Activated CD4-positive, alpha-beta T cell treated with anti-CD3 and anti-CD28 coated beads, Interleukin-2, amount 10 ng/mL, durations not matched to agents 24 days and 14 days (primary cell): ENCODE measurements around the gene ZNF672. TPM values are rescaled to one million over a fixed set of nuclear protein-coding genes. Genes with fewer than 3 reads are reported as not detected.

Experiments
- DNase-seq: peaks from one replicate; pipeline ENCODE4 v3.0.0; 2022
- H3K27ac Mint-ChIP-seq: one replicate; pipeline ENCODE4 v1.8.0; 2022; ENCODE audit warnings: mild to moderate bottlenecking, mixed read lengths
- H3K27me3 Mint-ChIP-seq: one replicate; pipeline ENCODE4 v1.8.0; 2022; ENCODE audit warnings: mixed read lengths
- H3K36me3 Mint-ChIP-seq: one replicate; pipeline ENCODE4 v1.8.0; 2022; ENCODE audit warnings: low read depth, mild to moderate bottlenecking, mixed read lengths
- H3K4me1 Mint-ChIP-seq: one replicate; pipeline ENCODE4 v1.8.0; 2021; ENCODE audit warnings: mixed read lengths
- H3K4me3 Mint-ChIP-seq: one replicate; pipeline ENCODE4 v1.8.0; 2022; ENCODE audit warnings: mild to moderate bottlenecking, moderate library complexity, mixed read lengths
- H3K9me3 Mint-ChIP-seq: one replicate; pipeline ENCODE4 v1.8.0; 2021; ENCODE audit warnings: mixed read lengths
- intact Hi-C: fragments of 100-400 bp; cut with micrococcal nuclease; formaldehyde crosslinking; loops from one replicate; pipeline ENCODE4 v1.15.1; 2023
- total RNA-seq: library from RNA; stranded (reverse); gene quantifications from 2 replicates; pipeline ENCODE4 v1.2.3, GENCODE V29; 2022

The ZNF672 gene
- total RNA-seq, 1 donor from 2014 or later = 48.8 TPM

DNA sequence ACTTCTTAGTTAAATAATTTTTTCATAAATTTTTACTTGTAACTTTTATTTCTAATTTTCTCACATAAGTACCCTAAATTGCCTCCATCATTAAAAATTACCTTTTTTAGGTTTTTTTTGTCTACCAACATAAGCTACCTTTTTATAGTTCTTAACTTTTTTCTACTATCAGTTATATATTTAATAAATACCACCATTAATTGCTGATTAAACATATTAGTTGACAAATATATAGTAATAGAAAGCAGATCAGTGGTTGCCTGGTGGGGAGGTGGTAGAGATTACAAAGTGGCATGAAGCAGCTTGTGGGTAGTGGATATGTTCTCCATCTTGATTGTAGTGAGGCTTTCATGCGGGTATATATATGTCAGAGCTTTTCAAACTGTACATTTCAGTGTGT, 6.2 kb upstream of the ZNF672 start:
- intact Hi-C loops = no loop called here
- Mint-ChIP-seq H3K4me1 (peaks cover 8% of the 10 kb centered on the region), H3K4me3 (no peak overlapping the region), H3K9me3 (peaks cover under 1% of the 10 kb centered on the region), H3K27ac (no peak overlapping the region), H3K27me3 (peaks cover 10% of the 10 kb centered on the region), H3K36me3 (no peaks in the 10 kb centered on the region)
- no peak for DNase-seq

DNA sequence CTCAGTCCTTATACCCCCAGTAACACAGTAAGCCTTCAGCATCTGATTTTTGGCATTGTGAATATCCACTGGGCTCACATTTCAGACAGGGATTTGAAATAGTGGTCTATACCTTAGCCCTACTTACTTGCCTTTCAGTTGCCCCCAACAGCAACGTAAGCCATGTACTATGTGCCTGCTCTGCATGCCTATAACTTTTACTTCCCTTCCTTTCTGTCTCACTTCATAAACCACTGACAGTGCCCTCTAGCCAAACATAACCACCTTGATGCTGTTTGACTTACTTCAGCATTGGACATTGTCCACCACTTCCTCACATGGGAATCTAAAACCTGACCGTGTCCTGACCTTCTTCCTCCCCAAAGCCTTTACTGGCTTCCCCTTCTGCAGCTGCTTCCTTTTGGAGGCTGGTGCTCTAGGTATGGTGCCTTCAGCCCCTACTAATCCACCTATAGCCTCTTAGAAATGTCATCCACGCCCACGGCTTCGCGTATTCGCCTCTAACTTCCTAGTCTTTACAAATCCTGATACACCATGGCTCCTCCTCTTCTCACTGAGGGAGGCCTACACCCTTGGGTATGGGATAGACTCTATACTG, 3.6 kb upstream of the ZNF672 start:
- H3K27me3 Mint-ChIP-seq = peaks cover 7% of the 10 kb centered on the region
- intact Hi-C loops = no loop called here
- H3K9me3 Mint-ChIP-seq = no peaks in the 10 kb centered on the region
- H3K36me3 Mint-ChIP-seq = peaks cover 2% of the 10 kb centered on the region
- H3K27ac Mint-ChIP-seq = no peak overlapping the region
- H3K4me1 Mint-ChIP-seq = peaks cover 7% of the 10 kb centered on the region
- no peak overlapping the region for H3K4me3 Mint-ChIP-seq
- DNase-seq = no peak

DNA sequence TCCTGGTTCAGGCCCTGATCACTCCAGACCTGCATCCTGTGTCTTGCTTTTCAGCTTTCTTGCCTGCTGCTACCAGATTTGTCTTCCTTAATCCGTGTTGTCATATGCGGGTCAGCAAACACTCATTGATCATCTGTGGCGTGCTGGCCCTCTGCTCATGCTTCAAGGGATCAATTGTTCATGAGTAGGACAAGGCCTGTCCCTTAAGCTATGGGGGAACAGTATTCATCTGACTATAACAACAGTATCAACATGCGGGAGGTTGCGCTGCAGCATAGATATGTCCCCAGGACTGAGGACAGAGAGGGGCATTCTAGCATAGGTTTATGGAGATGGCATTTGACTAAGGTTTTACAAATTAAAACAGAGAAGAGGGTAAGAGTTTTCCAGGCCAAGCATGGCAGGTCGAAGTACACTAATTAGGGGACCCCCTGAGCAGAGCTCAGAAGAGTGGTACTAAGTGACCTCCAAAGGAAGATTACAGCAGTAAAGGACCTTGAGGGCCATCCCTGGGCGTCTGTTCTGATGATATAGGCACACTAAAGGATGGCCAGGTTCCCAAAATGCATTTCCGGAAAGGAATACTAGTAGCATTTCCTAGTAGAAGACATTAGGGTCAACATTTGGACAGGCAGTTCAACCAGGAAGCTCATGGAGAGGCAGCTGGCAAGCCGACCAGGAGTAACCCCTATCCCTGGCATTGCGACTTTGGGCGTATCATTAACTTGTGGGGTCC, 811 bp upstream of the ZNF672 start:
- Mint-ChIP-seq H3K27me3 (peaks cover 2% of the 10 kb centered on the region), H3K4me1 (peaks cover 25% of the 10 kb centered on the region), H3K9me3 (no peaks in the 10 kb centered on the region), H3K36me3 (peaks cover 2% of the 10 kb centered on the region), H3K27ac (no peak overlapping the region), H3K4me3 (no peak overlapping the region)
- intact Hi-C loops = no loop called here
- no peak for DNase-seq

DNA sequence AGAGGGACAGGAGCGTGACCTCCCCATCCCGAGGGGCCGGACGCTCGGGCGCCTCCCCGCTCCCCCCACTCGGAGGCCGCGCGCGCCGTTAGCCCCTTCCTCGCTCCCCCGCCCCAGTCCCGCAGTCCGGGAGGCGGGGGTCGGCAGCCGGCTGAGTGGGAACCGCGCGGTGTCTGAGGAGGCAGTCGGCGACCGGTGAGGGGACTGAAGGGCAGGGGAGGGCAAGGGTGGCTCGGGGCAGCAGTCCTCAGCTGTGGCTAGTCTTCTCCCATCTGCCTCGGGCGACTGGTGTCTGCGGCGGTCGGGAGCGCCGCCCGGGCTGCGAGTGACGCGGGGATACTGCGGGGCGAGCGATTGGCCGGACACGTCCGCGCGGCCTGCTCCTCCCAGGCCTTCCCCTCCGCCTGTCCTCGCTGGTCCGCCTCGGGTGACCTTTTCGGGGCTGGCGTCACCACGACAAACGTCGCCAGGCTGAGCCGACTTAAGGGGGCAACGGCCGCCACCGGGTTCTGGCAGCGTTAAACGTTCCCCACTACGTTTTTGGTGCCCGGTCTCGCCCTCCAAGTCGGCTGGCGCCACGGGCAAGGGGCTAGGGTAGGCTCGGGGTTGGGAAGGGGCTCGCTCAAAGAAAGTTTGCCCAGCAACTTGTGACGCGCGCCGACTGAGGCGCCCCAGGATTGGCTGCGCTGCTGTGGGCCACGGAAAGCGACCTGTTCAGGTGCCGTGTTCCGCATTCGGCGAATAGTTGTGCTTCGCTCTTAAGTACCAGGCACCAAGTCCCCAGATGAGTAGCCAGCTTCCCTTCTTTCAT, 538 bp downstream of the ZNF672 start:
- H3K4me1 Mint-ChIP-seq = peaks cover 29% of the 10 kb centered on the region
- intact Hi-C loops = loop anchor here (1.0 kb wide), 4 partner anchors 12 to 68 kb away; partner anchors contain the start of gene PGBD2
- H3K36me3 Mint-ChIP-seq = peaks cover 2% of the 10 kb centered on the region
- peak; percentile 96 for DNase-seq
- H3K27ac Mint-ChIP-seq = no peak overlapping the region
- H3K4me3 Mint-ChIP-seq = no peak overlapping the region
- H3K9me3 Mint-ChIP-seq = no peaks in the 10 kb centered on the region
- H3K27me3 Mint-ChIP-seq = no peaks in the 10 kb centered on the region

DNA sequence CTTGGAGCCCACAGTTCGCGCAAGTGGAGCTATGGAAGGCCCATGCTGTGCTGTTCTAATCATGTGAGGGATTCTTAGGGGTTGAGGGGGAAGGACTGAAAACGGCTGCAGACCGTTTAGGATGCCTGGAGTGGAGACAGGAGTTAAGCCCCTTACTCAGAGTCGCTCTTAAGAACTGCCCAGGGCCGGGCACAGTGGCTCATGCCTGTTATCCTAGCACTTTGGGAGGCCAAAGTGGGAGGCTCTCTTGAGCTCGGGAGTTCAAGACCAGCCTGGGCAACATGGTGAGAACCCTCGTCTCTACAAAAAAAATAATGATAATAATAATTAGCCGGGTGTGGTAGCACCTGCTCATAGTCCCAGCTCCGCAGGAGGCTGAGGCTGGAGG, 1.1 kb downstream of the ZNF672 start:
- no peak overlapping the region for H3K4me3 Mint-ChIP-seq
- DNase-seq = no peak
- no peak overlapping the region for H3K27ac Mint-ChIP-seq

DNA sequence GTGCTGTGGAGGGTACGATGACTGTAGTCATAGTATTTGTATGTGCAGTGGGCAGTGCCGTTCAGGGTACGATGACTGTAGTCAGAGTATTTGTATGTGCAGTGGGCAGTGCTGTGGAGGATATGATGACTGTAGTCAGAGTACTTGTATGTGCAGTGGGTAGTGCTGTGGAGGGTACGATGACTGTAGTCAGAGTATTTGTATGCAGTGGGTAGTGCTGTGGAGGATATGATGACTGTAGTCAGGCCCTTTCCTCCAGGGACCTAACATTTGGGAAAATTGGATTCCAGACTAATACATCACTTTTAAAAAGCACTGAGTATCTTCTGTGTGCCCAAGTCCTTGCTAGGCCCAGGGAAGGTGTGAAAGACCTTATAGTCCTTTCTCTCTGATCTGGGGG, 2.9 kb downstream of the ZNF672 start:
- H3K4me3 Mint-ChIP-seq = peak overlapping the region; percentile 55
- no peaks in the 10 kb centered on the region for H3K27me3 Mint-ChIP-seq
- peaks cover 29% of the 10 kb centered on the region for H3K4me1 Mint-ChIP-seq
- H3K36me3 Mint-ChIP-seq = peaks cover 14% of the 10 kb centered on the region
- H3K27ac Mint-ChIP-seq = peak overlapping the region; percentile 49
- no peak for DNase-seq
- intact Hi-C loops = no loop called here
- no peaks in the 10 kb centered on the region for H3K9me3 Mint-ChIP-seq

More for the DNA sequence above, 1.1 kb downstream of the ZNF672 start:
- Mint-ChIP-seq H3K27me3 (no peaks in the 10 kb centered on the region), H3K36me3 (peaks cover 4% of the 10 kb centered on the region), H3K4me1 (peaks cover 29% of the 10 kb centered on the region), H3K9me3 (no peaks in the 10 kb centered on the region)
- intact Hi-C loops = no loop called here

DNA sequence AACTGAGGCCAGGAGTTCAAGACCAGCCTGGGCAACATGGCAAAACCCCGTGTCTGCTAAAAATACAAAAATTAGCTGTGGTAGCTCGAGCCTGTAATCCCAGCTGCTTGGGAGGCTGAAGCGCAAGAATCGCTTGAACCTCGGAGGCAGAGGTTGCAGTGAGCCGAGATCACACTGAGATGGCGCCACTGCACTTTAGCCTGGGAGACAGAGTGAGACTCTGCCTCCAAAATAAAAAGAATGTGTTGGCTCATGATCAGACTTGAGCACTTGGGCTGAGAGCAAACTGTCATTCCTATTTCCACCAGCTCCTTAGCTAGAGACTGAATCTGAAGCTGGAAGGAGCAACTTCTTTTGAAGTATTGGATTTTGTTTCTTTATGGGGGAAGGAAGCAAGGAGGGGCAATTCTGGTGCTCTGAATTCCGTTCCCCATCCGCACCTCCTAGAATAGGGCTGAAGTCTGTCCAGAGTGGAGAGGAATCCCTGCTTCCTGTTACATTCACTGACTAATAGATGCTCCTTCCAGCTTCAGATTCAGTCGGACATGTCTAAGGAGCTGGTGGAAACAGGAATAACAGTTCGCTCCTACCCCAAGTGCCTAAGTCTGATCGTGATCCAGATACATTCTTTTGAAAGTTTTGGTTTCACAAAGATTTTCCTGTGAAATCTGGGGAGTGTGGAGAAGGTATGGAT, 3.8 kb downstream of the ZNF672 start:
- Mint-ChIP-seq H3K9me3 (no peaks in the 10 kb centered on the region), H3K27ac (peak overlapping the region; percentile 0), H3K4me3 (no peak overlapping the region), H3K4me1 (peaks cover 29% of the 10 kb centered on the region), H3K36me3 (peaks cover 17% of the 10 kb centered on the region), H3K27me3 (no peaks in the 10 kb centered on the region)
- intact Hi-C loops = no loop called here
- peak; percentile 82 for DNase-seq

DNA sequence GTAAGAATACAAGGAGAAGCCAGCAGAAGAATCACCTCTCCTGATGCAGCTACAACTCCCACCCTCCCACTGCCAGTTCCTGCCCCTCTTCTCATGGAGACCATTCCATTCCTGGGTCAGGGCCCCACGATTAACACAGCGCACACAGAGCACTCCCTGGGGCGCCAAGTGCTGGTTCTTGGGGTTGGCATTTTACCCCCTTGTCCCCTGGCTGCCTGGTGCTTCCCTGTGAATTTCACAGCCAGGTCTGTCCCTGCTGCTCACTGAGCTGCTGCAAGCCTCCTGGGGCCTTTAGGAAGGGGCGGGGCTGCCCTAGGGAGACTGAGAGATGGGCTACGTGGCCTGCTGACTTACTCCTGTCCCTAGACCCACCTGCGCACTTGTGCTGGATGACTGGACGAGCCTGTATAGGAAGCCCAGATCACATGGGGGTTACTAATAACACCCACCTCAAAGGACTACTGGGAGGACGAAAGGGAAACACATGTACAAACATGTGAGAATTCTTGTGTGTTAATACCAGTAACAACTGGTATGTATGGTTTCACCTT, 4.8 kb downstream of the ZNF672 start:
- no peaks in the 10 kb centered on the region for H3K27me3 Mint-ChIP-seq

DNA sequence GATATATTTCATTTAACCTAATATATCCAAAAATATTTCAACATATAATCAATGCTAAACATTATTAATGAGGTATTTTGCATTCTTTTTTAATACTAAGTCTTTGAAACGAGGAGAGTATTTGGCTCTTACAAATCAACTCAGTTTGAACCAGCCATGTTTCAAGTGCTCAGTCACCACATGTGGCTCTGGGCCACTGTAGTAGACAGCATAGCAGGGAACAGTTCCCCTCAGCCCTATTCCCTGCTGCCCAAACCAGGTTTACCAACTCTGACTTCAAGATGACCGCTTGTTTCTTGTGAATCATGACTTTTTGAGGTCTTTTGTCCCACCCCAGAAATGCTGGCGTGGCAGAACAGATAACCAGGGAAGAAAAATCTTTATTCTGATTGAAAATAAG, 5.7 kb downstream of the ZNF672 start:
- no peaks in the 10 kb centered on the region for H3K27me3 Mint-ChIP-seq
- no peak overlapping the region for H3K4me3 Mint-ChIP-seq
- no peaks in the 10 kb centered on the region for H3K9me3 Mint-ChIP-seq

More for the DNA sequence above, 4.8 kb downstream of the ZNF672 start:
- intact Hi-C loops = no loop called here
- DNase-seq = no peak
- Mint-ChIP-seq H3K4me1 (peaks cover 29% of the 10 kb centered on the region), H3K4me3 (no peak overlapping the region), H3K27ac (no peak overlapping the region), H3K9me3 (no peaks in the 10 kb centered on the region), H3K36me3 (peaks cover 19% of the 10 kb centered on the region)

DNA sequence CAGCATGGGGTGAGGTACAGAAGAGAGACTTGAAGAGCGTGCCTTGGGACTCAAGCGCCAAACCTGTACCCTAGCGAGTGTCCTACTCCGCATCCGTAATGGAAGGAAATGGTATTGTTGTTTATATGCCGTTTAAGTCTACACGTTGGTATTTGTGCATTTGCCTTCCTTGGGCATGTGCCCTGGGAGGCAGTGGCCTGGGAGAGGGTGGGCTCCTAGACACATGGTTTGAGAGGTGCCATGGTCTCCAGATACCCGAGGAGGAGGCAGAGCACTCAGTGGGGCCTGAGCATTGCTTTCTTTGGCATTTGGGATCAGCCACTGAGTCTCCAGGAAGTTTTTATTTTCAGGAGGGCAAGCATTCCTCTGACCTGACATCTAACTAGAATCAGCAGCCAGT, 6.5 kb downstream of the ZNF672 start:
- Mint-ChIP-seq H3K36me3 (peaks cover 25% of the 10 kb centered on the region), H3K27me3 (no peaks in the 10 kb centered on the region), H3K27ac (no peak overlapping the region), H3K9me3 (no peaks in the 10 kb centered on the region), H3K4me1 (peaks cover 23% of the 10 kb centered on the region), H3K4me3 (no peak overlapping the region)
- intact Hi-C loops = no loop called here
- DNase-seq = no peak

More for the DNA sequence above, 5.7 kb downstream of the ZNF672 start:
- no peak for DNase-seq
- peaks cover 29% of the 10 kb centered on the region for H3K4me1 Mint-ChIP-seq
- H3K27ac Mint-ChIP-seq = no peak overlapping the region
- H3K36me3 Mint-ChIP-seq = peaks cover 22% of the 10 kb centered on the region
- intact Hi-C loops = no loop called here

DNA sequence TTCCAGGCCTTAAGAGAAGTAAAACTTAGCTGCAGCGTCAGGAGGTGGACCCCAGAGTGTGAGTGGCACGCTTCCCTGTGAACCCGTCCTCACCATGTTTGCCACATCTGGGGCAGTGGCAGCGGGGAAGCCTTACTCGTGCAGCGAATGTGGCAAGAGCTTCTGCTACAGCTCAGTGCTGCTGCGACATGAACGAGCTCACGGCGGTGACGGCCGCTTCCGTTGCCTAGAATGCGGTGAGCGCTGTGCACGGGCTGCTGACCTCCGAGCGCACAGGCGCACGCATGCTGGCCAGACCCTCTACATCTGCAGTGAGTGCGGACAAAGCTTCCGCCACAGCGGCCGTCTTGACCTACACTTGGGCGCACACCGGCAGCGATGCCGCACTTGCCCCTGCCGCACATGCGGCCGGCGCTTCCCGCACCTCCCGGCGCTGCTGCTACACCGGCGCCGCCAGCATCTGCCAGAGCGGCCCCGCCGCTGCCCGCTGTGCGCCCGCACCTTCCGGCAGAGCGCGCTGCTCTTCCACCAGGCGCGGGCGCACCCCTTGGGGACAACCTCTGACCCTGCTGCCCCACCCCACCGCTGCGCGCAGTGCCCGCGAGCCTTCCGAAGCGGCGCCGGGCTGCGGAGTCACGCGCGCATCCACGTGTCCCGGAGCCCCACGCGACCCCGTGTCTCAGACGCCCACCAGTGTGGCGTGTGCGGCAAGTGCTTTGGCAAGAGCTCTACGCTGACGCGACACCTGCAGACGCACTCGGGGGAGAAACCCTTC, 9.3 kb downstream of the ZNF672 start:
- Mint-ChIP-seq H3K36me3 (peaks cover 31% of the 10 kb centered on the region), H3K4me1 (peaks cover 4% of the 10 kb centered on the region), H3K4me3 (no peak overlapping the region), H3K27me3 (no peaks in the 10 kb centered on the region), H3K9me3 (no peaks in the 10 kb centered on the region), H3K27ac (no peak overlapping the region)
- intact Hi-C loops = no loop called here
- DNase-seq = no peak

DNA sequence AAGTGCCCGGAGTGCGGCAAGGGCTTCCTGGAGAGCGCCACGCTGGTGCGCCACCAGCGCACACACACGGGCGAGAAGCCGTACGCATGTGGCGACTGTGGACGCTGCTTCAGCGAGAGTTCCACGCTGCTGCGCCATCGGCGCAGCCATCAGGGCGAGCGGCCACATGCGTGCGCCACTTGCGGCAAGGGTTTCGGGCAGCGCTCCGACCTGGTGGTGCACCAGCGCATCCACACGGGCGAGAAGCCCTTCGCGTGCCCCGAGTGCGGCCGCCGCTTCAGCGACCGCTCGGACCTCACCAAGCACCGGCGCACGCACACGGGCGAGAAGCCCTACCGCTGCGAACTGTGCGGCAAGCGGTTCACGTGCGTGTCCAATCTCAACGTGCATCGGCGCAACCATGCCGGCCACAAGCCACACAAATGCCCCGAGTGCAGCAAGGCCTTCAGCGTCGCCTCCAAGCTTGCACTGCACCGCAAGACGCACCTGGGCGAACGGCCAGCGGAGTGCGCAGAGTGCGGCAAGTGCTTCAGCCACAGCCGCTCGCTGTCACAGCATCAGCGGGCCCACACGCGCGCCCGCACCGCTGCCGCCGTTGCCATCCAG, 10.0 kb downstream of the ZNF672 start:
- Mint-ChIP-seq H3K27ac (no peak overlapping the region), H3K27me3 (no peaks in the 10 kb centered on the region), H3K36me3 (peaks cover 31% of the 10 kb centered on the region), H3K4me1 (peaks cover under 1% of the 10 kb centered on the region), H3K4me3 (no peak overlapping the region), H3K9me3 (no peaks in the 10 kb centered on the region)
- DNase-seq = no peak
- intact Hi-C loops = no loop called here
